GM19467 (cell line): Measurements from ENCODE around the gene PKNOX1.
"Not testable (repeated sequence)": the region's sequence is repeated elsewhere in the genome, so short reads cannot be mapped to it uniquely, and the experiment has no call there.

Experiments used
- ATAC-seq: cut with Tn5 transposase; IDR thresholded peaks from one replicate; pipeline ENCODE4 v1.9.1; 2021; ENCODE audit warnings: mild to moderate bottlenecking, moderate library complexity; ENCODE audit not compliant: unreplicated experiment

PKNOX1 gene

DNA sequence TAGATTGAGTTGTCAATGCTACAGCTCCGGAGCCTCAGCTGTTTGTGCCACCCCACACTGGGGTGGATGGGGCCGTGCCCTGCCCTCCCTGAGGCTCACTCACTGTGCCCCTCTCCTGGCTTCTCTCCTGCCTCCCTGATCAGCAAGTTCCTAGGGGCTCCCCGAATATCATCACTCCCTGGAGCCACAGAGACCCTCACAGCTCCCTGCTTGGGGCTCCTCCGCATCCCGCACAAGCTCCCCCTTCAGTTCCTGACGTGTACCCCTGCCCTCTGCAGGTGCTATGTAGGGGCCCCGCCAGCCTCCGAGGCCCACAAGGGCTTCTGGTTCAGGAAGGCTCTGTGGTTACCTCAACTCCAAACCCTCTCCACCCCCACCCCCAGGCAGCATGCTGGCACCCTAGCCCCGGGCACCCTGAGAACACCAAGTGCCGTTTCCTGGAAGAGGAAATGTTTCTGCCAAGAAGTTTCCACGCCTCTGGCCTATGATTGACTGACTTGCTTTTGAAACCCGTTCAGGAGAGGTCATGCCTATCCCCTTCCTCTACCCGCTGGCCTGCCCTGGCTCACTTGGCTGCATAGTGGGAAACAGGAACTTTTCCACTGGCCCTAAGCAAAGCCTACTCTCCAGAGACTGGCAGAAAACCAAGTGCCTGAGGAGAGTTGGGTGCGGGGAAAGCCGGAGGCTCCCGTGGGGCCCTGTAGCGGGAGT, 71.0 kb downstream of the PKNOX1 start:
- not testable (repeated sequence) for ATAC-seq

DNA sequence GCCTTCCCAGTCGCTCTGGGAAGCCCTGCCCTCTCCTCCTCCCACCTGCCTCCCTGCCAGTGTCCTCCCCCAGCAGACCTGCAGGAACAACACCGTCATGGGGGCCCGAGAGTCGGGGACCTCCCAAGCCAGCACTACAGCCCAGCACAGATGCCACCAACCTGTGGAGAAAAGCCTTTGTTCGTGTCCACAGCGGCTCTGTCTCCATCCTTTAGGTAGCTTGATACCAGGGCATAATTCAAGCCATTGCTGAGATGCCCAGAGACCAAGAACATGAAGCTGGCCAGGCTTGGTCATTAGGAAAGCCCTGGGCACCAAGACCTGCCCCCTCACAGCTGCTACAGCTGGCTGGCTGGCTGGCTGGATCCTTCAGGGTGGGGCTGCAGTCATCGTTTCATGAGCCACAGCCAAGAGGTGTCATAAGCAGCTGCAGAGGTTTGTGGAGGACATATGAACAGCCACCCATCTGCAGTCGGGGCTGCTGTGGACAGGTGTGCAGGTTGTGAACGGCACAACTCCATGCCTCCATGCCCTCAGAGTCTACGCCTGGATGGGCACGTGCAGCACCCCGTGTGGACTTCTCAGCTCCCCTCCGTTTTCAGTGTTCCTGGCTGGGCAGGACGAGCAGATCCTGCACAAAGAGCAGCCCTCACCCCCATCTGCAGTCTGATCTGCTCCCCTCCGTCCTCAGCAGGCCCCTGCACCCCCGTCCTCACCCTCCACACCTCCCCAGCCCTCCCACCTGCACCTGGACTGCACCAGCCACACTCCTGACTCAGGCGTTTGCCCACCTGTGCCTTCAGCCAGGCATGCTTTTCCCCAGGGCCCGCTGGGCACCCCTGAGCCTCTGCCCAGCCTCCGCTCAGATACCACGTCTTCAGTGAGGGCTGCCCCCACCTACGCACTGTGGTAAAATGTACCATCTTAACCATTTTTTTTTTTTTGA, 71.8 kb downstream of the PKNOX1 start:
- not testable (repeated sequence) for ATAC-seq

DNA sequence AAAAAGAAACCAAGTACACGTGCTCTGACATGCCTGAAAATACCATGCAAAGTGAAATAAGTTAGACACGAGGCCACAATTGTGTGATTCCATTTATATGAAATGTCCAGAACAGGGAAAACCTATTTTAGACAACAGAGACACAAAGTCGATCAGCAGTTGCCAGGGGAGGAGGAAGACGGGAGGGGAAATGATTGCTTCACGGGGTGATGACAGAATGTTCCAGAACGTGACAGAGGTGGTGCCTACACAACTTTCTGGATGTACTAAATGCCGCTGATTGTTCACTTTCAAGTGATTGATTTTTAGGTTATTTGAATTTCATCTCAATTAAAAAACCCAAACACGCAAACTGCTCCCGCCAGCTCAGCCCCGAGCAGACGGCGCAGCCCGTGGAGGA, 78.8 kb downstream of the PKNOX1 start:
- ATAC-seq, result not testable (repeated sequence)

DNA sequence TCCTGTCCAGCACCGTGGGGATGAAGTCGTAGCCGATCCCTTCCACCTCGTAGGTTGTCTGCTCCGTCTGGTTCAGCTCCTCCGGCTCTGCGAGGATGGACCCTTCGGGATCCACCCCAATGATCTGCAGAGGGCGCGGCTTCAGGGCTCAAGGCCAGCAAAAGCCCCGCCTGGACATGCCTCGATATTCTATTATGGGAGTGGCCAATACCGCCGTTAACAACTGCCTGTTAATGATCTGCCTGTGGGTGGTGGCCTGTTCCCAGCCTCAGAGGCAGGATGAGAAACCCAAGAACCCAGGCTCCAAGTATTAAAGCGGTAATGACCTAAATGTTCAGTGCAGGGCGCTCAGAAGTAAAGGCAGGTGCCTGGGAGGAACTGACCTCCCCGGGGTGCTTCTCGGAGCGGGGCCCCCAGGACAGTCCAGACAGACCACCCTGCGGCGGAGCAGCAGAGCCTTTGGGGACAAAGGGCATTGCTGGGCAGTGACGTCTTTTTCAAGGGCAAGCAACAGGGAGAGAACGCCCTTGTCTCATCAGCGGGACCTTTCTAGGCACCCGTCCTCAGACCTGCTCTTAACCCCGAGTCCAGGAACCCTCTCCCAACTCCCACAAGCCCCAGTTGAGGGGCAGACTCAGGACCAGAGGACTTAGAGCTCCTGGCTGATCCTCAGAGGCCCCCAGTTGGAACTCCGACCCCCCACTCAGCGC, 88.7 kb downstream of the PKNOX1 start:
- ATAC-seq, result not testable (repeated sequence)

DNA sequence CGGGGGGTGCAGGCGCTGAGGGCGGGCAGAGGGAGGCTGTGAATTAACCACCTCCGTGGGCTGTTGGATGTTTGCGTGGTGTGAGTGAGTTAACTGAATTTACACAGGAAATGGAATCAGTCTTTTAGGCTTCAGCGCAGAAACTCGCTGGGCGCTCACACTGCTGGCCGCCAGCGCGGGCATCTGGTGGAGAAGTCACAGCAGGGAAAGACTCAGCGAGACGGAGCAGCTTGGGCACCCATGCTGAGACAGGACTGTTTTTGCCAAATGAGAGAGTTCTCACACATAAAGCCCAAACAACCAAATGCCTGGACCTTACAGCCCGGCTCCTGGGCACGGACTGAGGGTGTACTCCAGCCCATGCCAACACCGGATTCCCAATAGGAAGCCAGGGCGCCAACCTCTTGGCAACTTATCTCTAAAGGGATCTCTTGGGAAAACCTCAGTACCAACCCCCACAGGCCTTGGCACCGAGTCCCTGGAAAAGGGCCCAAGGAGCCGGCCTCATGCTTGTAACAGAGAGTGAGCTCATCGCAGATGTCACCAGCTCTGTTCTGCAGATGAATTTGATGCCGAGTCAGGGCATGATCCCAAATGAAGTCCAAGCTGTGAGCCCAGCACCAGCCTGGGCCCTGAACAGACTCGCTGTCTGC, 90.0 kb downstream of the PKNOX1 start:
- not testable (repeated sequence) for ATAC-seq

DNA sequence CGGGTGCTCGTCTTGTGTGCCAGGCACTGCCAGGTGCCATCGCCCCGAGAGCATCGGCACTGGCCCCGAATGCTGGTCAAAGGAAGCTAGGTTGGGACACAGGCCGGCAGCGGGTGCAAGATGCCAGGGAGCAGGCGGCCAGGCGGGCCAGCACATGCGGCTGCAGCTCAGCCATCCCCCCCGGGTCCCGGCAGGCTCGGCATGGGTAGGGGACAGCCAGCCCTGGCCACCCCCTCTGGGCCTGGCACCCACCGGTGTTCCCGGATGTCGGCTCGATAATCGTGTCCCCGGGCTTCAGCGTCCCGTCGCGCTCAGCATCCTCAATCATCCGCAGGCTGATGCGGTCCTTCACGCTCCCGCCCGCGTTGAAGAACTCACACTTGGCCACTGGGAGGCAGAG, 91.6 kb downstream of the PKNOX1 start:
- not testable (repeated sequence) for ATAC-seq

DNA sequence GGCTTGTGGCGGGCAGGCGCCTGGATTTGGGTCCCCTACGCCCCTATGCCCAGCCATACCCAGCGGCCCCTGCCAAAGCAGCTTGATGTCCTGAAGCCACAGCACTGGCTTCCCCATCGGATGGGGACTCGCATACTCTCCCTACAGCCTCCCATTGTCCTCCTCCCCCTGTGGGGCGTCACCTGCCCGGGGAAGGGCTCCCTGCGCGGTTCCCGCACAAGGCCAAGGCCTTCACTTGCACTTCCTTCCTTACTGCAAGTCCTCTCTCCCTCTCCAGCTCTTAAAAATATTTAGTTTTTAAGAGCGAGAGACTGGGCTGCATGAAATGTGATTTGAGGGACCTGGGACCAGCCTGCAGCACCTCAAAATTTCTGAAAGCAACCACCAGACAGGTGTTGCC, 92.3 kb downstream of the PKNOX1 start:
- ATAC-seq, result not testable (repeated sequence)

DNA sequence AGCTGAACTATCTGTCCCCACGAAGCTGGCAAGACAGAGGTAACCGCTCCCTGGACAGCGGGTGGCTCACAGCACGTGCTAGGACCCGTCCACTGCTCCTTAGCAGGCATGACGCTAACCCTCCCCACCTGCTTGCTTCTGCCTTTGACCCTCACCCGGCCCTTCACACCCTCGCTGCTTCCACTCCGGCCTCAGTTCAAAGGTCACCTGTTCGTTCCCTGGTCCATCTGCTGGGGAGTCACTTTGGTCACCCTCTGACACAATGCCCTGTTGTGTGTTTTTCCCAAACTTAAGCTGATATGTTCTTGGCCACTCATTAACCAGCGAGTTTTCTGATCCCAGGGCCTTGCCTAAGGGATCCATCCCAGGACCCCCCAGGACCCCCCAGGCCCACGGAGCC, 93.7 kb downstream of the PKNOX1 start:
- ATAC-seq, result not testable (repeated sequence)

DNA sequence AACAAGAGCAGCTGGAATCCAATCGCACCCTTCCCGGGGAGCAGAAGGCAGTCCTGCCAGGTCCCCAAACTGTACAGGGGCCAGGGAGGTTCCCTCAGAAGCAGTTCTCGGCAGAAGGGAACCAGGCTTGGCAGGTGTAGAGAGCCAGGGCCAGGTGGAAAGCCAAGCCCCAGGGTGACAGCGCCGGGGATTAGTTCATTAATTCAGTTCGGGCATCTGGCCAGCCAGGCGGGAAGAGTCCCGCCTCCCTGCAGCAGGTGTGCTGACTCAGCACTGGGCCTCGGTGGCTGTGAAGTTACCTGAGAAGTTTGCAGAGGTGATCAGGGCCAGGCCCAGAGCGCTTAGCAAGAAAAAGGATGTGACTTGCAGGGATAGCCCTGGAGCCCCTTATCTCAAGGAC, 95.3 kb downstream of the PKNOX1 start:
- ATAC-seq, result not testable (repeated sequence)

DNA sequence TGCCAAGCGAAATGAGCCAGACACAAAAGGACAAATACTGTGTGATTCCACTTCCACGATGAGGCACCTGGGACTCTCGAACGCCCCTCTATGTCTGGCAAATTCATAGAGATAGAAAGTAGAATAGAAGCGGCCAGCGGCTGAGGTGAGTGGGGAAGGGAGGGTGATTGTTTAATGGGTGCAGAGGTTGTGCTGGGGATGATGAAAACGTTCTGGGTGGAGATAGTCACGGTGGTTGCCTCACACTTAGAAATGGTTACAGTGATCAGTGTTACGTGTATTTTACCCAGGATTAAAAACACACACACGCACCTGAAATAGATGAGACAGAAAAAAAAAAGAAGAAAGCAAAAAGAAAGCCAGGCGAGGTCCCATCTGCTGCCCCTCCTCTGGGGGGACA, 98.4 kb downstream of the PKNOX1 start:
- ATAC-seq, result not testable (repeated sequence)

DNA sequence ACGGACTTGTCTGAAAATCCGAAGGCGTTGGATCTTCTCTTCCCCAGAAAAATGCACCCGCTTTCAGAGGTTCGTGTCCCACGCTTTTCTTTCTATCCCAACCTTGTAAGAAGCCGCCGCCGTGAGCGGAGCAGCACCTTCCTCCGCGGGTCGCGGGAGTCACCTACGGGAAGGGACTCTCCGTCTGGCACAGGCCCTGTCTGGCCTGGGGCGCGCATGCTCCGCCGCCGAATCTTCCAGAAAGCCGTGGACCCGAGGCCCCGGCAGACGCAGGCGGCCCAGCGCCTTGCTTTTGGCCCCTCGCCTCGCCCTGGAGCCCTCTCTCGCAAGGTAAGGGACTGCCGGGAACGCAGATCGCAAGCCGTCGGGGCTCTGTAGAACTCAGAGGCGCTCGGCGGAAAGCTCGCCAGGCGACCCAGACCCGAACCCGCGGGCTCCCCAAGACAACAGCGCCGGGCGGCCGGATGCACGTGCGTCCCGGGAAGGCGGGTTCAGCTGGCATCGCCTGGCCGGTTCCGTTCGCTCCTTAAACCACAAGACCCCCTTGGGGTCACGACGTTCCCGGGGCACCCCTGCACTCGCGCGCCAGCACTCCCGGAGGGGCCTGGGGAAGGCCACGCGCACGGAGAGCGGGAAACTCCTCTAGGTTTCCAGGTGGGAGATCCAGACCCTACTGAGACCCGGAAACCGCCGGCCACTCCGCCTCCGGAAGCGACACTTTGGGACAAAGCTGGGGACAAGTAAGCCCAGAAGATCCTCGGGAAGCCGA, 100.2 kb downstream of the PKNOX1 start:
- not testable (repeated sequence) for ATAC-seq

DNA sequence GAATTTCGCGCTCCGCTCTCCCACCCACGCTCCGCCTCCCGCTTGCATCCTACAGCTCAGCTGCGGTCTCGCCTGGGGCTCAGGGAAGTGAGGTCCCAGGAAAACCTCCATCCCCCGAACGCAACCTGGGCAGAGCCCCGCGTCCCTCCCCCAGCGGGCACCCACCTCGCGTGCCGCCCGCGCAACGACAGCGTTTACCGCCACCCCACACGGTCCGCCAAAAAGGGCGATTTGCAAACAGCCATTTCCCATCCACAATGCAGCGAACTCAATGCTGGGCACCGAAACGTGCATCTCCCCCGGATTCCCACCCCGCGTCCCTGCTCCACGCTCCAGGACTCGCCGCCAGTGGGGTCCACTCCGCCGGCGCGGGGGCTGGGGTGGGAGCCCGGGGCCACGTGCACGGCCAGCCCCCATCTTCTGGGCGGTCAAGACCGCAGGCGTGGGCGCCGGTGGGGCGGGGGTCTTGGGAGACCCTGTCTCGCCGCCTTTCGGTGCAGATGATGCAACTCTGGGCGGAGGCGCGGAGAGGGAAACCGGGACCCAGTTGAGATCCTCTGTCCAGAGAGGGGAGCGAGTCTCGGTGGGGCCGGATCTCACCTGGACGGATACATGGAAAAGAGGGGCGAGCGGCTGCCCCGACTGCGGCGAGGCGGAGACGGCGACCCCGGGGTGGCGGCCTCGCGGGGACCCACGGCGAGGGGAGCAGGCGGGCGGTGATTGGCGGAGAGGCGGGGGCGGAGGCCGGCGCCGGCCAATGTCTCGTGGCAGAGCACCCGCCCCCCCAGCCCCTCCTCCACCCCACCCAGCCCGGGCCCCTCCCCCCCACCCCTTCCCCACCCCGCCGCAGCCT, 101.0 kb downstream of the PKNOX1 start, which contains the start of gene CBS:
Gene CBS, minus strand, starts transcription at position 666 of the 853 bp plus-strand sequence. CDS start 3,642 bp downstream, outside the sequence.
- not testable (repeated sequence) for ATAC-seq

DNA sequence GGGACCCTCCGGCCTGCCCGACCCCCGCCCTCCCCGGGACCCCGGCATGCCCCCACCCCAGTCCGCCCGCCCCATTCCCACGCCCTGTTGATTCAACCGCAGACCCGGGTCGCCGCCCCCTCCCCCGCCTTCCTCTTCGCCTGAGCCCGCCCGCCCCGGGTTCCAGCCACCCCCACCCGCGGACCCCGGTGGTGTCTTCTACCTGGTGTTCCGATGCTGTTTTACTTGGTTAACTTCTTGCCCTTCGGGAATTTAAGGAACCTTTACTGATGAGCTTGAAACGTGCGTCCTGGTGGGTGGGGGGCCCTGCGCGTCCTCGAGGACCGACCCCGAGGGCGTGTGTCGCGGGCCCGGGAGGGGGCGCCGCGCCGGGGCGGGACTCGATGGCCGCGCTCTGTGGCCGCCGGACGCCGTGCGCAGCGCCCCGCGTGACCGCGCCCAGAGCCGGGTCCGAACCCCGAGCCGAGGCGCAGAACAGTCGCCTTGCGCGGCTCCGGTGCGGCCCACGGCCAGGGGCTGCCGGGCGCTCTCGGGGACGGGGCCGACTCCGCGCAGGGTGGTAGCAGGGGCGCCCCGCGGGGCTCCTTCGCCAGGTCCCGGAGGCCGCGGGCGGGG, 101.8 kb downstream of the PKNOX1 start:
- not testable (repeated sequence) for ATAC-seq

DNA sequence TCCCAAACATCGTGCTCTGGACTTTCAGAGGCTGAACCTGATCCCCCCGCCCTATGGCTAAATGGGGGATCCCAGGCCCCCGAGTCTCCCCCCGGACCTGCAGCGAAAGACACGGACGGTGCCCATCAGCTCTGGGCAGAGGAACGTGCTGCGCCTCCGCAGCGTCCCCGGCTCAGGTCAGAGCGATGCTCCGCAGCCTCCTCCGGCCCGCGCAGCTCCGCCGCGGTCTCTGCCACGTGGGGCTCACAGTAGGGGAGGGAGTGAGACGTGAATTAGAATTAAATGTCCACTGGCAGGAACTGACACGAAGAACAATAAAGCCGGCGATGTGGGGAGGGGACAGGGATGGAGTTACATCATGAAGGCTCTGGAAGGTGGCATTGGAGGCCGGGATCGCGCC, 102.3 kb downstream of the PKNOX1 start:
- ATAC-seq, result not testable (repeated sequence)

DNA sequence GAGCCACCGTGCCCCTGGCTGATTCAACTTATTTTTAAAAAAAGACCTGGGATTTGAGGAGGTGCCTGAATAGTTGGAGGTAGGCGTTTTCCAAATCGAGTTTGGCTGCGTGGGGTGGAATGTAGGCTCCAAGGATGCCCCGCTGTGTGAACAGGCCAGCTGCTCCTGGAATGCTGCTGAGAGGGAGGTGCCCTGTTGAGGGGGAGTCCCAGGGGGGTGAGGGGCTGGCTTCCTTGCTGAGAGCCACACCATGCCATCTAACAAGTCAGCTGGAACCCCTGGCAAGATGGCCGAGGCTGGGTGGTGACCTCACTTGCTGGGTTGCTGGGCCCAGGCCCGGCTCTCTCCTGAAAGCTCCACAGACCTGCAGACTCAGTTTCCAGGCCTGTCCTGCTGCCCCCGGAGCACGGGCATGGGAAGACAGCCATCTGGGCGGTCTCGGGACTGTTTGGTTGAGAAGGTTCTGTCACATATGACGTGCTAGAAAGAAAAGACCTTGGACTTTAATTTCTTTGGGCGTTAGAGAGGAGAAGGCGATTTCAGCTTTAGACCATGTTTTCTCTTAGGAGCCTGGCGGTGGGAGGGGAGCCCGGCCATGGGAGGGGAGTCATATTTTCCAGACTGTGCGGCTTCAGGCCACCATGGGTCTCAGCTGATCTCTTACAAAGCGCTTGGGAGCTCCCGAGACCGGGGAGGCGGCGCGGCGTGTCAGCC, 108.4 kb downstream of the PKNOX1 start:
- not testable (repeated sequence) for ATAC-seq
